A549 treated with DMSO at 1 μM for 4 hours (cell line): ENCODE data around the gene NEK4. TPM values are rescaled to one million over a fixed set of nuclear protein-coding genes. Genes with fewer than 3 reads are reported as not detected.

Experiments used
- total RNA-seq: library from RNA; stranded (reverse); fragments of 200-300 nt; extraction: Qiagen RNA extraction; gene quantifications from 5 replicates; pipeline ENCODE4 v1.2.3, GENCODE V29; 2022; ENCODE audit warnings: low read depth

NEK4 gene
- 12.3 to 15.7 TPM (median 15.0 TPM) in 5 replicates for total RNA-seq

DNA sequence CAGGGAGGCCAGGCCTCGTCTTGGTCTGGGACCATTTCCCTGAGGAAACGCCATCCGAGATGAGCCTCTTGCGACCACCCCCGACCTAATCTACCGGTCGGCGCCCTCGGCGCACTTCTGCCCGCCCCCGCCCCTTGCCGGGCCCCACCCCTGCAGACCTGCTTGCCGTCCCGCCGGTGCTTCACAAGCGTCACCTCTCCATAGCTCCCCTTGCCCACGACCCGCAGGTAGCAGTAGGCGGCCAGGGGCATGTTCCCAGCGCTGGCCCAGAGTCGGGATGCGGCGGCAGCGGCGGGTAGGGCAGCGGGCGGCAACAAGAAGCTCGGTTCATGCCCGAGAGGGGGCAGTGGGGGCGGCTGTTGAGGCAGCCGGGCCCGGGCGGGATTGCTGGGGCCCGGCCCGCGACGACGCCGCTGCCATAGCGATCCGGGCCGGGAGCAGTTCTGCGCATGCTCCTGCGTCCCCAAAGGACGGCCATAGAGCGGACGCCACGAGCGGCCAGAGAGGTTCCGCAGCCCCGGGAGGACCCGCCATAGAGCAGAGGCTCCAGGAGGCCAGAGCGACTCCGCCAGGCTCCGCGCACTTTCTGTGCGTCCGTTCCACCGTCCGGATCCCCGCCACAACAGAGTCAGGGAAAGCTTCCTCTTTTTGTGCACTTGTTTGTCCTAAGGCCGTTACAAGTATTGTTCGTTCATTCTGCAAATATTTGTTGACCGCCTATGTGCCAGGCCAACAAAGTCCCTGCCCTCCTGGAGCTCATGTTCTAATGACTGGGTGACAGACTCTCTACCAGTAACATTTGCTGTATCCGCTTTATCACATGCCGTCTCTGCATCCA is at the start of gene NEK4:
Gene NEK4, minus strand, starts transcription at position 445 of the 838 bp plus-strand sequence. Its CDS starts 194 bp downstream, at position 251.

DNA sequence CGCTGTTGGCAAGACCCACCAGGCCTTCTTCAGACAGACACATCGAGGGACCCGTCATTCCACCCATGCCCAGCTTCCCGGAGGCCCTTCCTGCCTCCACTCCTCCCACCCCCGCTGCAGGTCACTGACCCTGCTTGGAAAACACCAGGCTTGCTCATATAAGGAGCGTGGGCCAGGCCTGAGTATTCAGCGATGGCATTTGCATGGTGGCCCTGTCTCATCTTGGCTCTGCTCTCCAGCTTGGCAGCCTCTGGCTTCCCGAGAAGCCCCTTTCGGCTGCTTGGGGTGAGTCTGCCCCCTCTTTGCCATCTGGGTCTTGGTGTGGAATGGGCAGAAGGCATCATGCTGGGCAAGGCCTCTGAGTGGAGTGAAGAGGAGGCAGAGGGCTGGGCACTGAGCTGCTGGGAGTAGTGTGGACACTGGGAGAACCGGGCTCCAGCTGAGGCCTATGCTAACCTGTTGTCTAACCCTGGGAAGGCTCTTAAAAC is 23.9 kb upstream of the NEK4 start, which contains the start of gene ITIH3:
Gene ITIH3, plus strand, starts transcription at position 185 of the 488 bp plus-strand sequence. Its CDS starts 8 bp downstream, at position 193.

DNA sequence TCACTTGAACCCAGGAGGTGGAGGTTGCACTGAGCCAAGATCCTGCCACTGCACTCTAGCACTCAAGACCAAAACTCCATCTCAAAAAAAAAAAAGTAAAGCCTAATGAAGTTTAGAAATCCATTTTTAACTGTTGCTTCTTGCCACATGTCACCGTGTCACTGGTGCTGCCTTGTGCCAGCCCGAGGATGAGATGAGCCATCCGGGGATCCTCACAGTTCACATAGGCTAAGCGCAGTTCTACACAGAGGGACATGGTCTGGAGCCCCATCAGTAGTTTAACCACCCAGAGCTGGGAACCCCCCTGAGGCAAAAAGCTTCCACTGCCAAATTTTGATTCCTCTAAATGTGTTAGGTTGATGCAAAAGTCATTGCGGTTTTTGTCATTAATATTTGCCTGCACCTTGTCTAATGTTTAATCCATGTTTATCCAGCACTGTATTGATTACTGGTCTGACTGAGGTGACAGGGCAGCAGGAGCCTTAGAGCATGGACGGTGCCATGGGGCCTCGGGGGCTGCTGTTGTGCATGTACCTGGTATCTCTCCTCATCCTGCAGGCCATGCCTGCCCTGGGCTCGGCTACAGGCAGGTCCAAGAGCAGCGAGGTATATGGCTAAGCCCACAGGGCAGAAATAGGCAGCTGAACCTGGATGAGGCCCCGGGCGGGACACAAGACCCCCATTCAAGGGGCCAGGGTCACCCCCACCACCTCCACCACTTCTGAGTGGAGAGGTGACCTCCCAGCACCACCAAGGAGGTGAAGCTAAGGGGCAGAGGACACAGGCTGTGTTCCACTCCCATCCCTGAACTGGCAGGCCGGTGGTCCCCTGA is 6.6 kb upstream of the NEK4 start, which contains the start of gene ITIH1:
Gene ITIH1, plus strand, starts transcription at position 473 of the 832 bp plus-strand sequence. Its CDS starts 17 bp downstream, at position 490.

DNA sequence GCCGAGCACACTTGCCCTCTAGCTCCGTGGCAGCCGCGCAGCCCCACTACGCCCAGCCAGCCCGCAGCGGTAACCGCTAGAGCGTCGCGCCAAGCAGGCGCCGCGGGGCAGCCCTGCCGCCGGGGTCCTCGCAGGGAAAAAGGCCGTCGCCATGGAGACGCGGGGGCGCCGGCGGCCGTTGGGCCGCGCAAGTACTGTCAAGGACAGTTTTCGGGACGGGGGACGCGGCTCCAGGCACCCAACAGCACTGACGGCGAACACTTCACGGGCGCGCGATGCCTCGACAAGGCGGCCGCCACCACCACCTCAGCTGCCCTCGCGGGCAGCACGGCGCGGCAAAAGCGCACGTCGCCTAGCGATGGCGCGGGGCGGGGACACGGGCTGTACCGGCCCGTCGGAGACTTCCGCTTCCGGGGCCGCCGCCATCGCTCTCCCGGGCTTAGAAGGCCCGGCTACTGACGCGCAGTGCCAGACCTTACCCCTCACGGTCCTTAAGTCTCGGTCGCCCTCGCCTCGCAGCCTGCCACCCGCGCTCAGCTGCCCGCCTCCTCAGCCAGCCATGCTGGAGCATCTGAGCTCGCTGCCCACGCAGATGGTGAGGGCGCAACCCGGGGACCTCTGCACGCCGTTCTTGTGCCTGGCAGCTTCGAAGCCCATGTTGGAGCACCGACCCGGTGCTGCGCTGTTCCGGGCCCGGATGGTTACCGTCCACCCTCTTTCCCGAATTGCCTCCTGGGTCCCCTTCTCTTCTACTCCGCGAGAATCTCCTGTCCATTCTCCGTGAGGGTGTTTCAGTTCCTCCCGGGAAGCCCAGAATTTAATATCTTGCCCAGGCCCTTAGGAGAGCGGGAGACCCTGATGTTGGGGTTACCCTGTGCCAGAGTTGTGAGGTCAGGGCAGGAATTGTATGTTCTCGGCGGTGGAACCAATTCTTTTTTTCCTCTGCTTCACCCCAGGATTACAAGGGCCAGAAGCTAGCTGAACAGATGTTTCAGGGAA is 64.8 kb downstream of the NEK4 start, which contains the start of the genes GLT8D1 and SPCS1:
Gene GLT8D1, minus strand, starts transcription at position 104 of the 999 bp plus-strand sequence. CDS start 5,331 bp downstream, outside the sequence.
Gene SPCS1, plus strand, starts transcription at position 419 of the 999 bp plus-strand sequence. Its CDS starts 141 bp downstream, at position 560.

DNA sequence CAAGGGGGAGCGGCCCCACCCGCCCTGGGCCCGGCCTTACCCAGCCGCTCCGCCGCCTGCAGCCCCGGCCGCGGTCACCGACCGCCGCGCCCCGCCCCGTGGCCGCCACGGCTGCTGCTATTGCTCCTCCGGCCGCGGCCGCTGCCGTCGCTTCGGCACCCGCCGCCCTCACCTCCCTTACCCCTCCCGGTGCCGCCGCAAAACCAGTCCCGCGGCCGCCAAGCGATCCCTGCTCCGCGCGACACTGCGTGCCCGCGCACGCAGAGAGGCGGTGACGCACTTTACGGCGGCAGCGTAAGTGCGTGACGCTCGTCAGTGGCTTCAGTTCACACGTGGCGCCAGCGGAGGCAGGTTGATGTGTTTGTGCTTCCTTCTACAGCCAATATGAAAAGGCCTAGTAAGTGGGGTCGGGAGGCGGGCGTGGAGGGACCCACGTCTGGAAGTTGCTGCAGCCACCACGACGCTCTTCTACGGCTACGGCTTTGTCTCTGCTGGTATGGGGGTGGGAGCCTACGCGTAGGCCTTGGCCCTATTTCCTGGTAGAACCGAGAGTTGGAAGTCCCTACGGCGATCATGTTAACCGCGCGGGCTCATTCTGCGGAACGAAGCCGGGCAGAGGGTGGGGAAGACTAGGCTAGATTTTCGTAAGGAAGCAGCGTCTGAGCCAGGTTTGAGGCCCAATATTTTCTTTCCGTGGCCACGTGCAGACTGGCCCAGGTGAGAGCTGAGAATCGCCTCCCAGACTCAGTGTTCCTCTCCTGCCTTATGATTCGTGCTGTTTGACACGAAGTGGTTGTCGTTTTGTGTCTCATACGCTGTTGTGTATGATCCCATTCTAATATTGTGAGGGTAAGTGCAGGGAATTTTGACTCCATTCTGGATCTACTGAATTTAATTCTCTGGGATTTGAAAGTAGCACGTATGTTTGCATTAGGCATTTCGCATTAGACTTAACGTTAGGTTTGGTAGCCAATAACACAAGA is 84.7 kb downstream of the NEK4 start, which contains the start of the genes GNL3 and PBRM1:
Gene GNL3, plus strand, starts transcription at position 324 of the 983 bp plus-strand sequence. Its CDS starts 61 bp downstream, at position 385.
Gene PBRM1, minus strand, starts transcription at position 205 of the 983 bp plus-strand sequence.

Other genes starting within 250 kb of the NEK4 start
- gene NT5DC2, start 237.1 kb downstream of the NEK4 start, total RNA-seq = 90.1 to 108 TPM (median 96.0 TPM) in 5 replicates
- 52.0 to 85.4 TPM (median 56.0 TPM) in 5 replicates for gene UQCC5, start 234.3 kb downstream of the NEK4 start, total RNA-seq
- gene PBRM1, start 85.0 kb downstream of the NEK4 start, total RNA-seq = 12.6 to 20.0 TPM (median 18.3 TPM) in 5 replicates
- 99.4 to 152 TPM (median 112 TPM) in 5 replicates for gene GNL3, start 84.9 kb downstream of the NEK4 start, total RNA-seq
- gene GLT8D1, start 65.1 kb downstream of the NEK4 start, total RNA-seq = 33.1 to 41.7 TPM (median 37.2 TPM) in 5 replicates
- gene SPCS1, start 64.8 kb downstream of the NEK4 start, total RNA-seq = 142 to 172 TPM (median 166 TPM) in 5 replicates
- gene ITIH1, start 6.7 kb upstream of the NEK4 start, total RNA-seq = not detected in 5 replicates
- 0.08 TPM in 1 of 5 replicates, not detected in the others for gene ITIH3, start 23.9 kb upstream of the NEK4 start, total RNA-seq
- gene ITIH4, start 59.7 kb upstream of the NEK4 start, total RNA-seq = 0.38 to 1.6 TPM (median 0.84 TPM) in 5 replicates
- gene MUSTN1, start 64.1 kb upstream of the NEK4 start, total RNA-seq = not detected in 5 replicates
- gene STIMATE, start 126.6 kb upstream of the NEK4 start, total RNA-seq = 8.5 to 10.0 TPM (median 9.4 TPM) in 5 replicates